IPS DF 4.7 (cell line): ENCODE results near the gene DGLUCY.
"Not testable (repeated sequence)": the region's sequence is repeated elsewhere in the genome, so short reads cannot be mapped to it uniquely, and the experiment has no call there.

Experiments
- DNase-seq: peaks from one replicate; pipeline ENCODE4 v3.0.0-alpha.2; 2013; ENCODE audit warnings: low spot score; ENCODE audit errors: extremely low read depth

DGLUCY gene, protein sequence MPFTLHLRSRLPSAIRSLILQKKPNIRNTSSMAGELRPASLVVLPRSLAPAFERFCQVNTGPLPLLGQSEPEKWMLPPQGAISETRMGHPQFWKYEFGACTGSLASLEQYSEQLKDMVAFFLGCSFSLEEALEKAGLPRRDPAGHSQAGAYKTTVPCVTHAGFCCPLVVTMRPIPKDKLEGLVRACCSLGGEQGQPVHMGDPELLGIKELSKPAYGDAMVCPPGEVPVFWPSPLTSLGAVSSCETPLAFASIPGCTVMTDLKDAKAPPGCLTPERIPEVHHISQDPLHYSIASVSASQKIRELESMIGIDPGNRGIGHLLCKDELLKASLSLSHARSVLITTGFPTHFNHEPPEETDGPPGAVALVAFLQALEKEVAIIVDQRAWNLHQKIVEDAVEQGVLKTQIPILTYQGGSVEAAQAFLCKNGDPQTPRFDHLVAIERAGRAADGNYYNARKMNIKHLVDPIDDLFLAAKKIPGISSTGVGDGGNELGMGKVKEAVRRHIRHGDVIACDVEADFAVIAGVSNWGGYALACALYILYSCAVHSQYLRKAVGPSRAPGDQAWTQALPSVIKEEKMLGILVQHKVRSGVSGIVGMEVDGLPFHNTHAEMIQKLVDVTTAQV

DNA sequence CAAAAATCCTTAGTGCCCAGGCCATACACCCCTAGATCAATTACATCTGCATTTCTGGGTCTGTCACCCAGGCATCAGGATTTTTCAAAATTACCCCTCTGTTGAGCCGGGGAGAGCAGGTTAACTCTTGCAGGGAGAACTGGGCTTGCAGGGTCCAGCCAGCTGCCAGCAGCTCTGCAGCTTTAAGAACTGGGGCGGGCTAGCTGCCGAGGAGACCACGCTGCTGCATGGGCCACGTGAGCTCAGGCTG, at the start of gene DGLUCY:
TSS of gene DGLUCY (plus strand) at position 245 of the 250 bp plus-strand sequence. CDS start 46,222 bp downstream, outside the sequence.
- no peak for DNase-seq

DNA sequence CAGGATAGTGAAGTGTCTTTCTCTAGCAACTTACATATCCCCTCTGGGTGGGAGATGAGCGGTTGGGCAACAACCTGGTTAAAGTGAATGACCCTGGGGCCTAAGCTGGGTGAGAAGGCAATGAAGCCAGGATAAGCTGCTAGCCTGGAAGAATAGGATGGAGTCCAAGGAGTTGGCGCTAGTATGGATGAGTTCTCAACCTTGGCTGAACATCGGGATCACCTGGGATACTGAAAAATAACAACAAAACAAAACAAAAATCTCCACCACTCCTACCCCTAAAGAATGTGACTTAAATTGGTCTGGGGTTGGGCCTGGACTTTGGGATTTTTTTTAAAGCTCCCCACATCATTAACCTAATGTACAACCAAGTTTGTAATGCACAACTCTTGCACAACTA, 48.6 kb upstream of the DGLUCY start:
- no peak for DNase-seq

DNA sequence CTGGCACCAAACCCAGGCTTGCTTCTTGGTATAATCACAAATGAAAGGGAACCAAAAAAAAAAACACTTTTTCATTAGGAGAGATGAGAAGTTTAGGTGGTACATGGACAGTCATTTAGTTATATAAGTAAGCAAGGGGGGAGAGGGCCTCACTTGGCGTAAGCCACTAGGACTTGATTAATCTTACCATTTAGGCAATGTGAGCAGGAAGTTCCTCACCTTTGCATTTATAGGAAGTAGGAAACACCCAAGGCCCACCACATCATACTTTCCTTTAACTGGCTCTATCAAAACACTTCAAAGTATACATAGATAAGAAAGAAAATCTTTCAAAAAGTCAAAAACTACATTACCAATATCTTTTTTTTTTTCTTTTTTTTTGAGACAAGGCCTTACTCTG, 46.7 kb upstream of the DGLUCY start:
- DNase-seq = no peak

DNA sequence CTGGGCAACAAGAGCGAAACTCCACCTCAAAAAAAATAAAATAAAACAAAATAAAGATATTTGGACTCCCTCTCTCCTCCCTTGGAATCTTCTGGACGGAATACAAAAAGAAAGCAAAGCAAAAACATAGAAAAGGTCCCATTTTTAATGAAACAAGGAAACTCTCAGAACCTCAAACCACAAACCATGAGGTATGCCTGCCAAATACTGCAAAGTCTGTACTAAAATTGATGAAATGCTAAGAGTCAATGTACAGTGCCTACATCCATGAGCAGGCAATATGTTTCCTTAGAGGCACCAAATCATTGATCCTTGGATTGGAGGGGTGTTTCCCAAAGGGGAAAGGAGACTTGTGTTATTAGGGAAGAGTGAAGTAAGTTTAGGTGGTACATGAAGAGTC, 45.2 kb upstream of the DGLUCY start:
- no peak for DNase-seq

DNA sequence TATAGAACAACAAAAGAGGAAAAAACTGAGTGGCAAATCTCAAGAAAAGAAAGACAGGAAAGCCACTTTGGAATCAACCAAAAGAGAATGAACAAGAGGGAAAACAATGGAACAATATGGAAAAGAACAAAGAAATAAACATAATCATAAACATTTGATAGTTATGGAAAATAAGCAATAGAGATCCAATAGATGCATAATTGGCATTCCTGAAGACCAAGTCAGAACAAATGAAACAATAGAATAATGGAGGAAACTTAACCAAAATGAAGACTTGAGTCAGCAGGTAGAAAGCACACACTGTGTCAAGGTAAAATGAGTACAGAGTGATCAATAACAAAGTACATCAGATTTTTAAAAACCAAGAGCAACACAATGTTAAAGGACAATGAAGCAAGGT, 43.3 kb upstream of the DGLUCY start:
- no peak for DNase-seq

DNA sequence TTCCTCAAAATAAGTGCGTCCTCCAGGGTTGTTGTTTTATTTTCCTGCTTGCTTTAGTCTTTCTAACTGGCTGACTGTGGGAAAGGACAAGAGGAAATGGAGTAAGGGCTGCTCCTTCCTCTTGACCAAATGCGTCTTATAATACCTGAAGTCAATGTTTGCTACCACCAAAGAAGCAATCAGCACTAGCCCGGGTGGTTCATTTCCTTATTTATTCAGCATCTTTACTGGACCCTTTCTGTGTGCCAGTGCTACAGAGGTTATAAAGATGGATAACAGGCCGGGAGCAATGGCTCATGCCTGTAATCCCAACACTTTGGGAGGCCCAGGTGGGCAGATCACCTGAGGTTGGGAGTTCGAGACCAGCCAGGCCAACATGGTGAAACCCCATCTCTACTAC, 38.3 kb upstream of the DGLUCY start:
- DNase-seq = no peak

DNA sequence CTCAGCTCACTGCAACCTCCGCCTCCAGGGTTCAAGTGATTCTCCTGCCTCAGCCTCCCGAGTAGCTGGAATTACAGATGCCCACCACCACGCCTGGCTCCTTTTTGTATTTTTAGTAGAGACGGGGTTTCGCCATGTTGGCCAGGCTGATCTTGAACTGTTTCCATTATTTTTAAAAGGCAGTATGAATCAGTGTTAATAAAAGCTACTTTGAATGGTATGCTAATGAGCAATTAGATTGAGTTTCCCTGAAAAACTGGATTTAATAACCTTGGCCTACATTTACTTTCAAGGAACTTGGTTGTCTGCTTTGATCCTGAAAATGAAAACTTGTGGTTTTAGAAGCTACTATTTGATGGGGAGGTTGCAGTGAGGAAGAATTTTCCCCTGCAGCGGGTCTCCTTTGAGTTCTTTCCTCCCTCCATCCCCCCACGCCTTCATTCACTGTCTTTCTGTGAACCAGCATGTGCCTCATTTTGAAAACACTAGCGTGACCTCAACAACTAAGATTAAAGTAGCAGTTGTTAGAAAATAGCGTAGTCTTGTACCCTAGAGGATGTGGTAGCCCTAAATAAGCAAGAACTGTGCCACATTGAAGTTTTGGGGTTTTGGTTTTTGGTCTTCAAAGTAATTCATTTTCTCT, 35.7 kb upstream of the DGLUCY start:
- DNase-seq = no peak

DNA sequence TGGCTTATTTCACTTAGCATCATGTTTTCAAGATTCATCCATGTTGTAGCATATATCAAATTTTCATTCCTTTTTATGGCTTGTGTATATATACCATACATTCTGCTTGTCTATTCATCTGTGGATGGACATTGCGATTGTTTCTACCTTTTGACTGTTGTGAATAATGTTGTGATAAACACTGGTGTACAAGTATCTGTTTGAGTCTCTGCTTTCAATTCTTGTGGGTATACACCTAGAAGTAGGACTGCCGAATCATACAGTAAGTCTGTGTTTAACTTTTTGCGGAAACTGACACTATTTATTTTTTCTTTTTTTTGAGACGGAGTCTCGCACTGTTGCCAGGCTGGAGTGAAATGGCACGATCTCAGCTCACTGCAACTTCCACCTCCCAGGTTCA, 33.8 kb upstream of the DGLUCY start:
- DNase-seq = no peak

DNA sequence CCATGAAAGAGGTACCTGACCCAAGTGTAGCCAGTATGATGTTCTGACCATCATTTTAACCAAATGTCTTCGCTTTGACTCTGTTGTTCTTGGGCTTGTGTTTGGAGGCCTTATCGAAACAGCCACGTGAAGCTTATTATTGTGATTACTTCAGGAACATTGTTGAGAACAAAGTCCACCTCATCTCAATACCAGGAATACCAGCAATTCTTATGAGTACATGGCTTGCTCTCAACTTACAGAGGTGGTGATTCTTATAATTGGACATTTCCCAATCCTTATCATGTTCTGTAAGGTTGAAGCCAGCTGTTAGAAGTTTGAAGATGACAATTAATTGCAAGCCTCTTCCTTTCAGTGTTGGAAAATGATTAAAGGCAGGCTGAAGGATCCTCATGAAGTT, 31.6 kb upstream of the DGLUCY start:
- no peak for DNase-seq

DNA sequence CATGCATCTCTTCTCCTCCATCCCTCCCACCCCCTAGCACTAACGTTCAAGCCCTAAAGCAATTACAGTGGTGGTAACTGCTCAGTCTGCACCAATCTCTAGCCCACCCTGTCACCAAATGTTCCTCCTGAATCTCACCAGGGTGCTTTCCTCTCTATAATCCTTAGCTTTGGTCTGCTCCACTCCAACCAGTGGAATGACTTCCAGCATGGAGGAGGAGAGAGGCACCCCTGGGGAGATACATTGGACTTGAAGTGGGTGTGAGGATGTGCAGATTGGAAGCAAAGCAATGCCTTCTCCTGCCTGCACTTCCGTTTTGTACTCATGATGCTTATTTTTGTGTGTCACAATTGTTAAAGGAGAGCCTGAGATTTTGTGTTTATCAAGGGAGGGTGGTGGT, 29.4 kb upstream of the DGLUCY start:
- DNase-seq = no peak

DNA sequence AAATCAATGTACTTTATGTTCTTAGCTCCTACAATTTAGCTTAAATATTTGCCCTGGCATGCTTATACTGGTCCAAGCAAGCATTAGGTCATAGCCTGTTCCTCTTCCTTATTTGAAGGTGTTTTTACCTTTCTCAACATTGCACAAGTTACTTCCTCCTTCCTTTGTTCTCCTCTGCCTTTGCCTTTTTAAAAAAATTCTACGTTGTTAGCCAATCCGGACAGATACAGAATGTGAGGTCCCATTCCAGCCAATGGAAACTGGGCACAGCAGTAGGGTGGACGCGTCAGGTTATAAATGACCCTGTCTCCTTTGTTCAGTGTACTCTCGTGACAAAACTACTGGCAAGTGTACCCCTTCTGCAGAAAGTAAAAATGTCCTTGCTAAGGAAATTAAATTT, 26.4 kb upstream of the DGLUCY start:
- not testable (repeated sequence) for DNase-seq

DNA sequence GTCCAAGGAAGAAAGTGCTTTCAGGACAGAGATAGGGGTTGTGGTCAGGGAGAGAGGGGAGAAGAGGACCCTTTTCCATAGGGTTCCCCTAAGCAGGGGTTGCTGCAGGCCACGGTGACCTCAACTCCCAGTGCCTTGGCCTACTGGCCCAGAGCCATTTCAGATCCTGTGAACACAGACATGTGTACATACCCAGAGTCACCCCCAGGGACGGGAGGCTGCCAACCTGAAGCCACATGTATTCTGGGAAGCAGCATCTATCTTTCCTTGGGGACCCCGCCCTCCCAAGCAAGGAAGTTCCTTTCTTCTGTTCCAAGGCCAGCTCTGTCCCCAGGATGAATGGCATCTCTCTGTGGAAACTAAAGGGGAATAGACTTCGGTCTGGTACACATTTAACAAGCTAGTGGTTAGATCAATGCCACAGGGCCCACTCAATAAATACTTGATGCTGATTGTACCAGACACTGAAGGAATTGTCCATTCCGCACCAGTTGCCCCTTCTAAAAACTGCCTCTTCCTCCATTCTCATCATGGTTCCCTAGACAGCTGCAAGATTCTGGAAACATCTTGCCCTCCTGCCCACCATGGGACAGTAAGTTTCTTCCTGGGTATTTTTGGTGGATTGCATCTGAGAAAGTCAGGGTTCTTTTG, 25.2 kb upstream of the DGLUCY start:
- DNase-seq = no peak

DNA sequence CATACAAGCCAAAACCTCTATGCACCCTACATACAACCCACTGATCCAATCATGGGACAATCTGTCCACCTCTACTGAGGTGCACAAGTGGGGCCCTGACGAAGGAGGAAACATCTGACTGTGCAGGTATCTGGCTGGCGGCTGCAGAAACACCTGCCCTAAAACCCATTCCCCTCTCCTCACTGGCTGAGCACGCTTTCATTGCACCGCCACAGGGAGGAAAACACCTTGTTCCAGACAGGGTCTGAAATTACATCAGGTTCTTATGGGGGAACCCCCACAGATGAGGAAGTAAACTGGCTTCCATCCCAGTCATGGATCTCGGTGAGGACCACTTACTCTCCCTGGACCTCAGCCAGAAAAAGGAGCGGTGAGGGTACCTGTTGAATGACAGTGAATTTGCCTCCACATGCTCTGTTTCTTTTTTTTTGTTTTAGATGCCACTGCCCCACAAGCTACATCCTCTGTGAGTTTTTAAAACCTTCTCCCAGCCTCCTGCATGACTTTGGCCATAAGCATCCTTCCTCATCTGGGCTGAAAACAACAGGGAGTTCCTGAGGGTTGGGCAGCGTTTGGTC, 23.8 kb upstream of the DGLUCY start:
- no peak for DNase-seq

DNA sequence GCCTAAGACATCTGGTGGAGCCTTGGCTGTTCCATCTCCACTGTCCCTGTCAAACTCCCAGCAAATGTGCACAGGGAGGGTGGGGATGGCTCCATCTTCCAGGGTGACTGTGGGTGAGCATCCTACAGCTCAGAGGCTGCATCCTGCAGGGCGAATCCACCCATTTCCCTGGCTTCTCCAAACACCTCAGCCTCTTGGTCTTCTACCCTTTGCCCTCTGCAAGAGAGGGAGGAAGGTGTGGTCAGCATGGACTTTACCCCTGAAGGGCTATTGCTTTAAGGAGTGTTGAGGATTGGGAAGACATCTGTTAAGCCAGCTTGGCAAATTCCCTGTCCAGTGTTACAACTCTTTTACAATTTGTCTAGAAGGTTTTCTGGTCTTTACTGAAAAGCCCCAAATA, 23.1 kb upstream of the DGLUCY start:
- DNase-seq = no peak

DNA sequence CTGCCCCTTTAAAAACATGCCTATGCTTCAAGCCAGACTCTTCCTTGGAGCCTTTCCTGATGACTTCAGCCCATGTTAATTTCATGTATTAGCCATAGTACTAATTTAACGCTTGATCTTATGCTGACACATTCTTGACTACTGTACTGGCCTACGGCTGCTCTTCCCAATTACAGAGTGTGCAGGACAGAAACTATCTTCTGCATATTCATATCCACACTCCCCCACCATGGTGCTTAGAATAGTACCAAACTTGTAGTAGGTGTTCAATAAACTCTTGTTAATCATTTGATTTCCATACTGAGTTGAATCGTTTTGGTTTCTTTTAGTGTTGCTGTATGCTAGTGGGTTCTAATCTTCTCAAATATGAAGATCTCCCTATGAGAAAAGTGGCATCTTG, 21.8 kb upstream of the DGLUCY start:
- no peak for DNase-seq

DNA sequence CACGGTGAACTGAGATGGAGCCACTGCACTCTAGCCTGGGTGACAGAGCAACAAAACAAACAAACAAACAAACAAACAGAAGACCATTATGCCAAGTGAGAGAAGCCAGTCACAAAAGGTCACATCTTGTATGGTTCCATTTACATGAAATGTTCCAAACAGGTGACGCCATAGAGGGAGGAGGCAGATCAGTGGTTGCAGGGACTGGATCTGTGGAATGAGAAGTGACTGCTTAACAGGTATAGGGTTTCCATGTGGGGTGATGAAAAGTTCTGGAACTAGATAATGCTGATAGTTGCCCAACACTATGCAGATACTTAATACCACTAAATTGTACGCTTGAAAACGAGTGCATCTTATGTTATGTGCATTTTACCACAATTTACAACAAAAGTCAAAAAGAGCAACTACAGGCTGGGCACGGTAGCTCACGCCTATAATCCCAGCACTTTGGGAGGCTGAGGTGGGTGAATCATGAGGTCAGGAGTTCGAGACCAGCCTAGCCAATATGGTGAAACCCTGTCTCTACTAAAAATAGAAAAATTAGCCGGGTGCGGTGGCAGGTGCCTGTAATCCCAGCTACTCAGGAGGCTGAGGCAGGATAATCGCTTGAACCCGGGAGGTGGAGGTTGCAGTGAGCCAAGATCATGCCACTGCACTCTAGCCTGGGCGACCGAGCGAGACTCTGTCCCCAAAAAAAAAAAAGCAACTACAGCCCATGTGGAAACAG, 20.0 kb upstream of the DGLUCY start:
- DNase-seq = not testable (repeated sequence)

DNA sequence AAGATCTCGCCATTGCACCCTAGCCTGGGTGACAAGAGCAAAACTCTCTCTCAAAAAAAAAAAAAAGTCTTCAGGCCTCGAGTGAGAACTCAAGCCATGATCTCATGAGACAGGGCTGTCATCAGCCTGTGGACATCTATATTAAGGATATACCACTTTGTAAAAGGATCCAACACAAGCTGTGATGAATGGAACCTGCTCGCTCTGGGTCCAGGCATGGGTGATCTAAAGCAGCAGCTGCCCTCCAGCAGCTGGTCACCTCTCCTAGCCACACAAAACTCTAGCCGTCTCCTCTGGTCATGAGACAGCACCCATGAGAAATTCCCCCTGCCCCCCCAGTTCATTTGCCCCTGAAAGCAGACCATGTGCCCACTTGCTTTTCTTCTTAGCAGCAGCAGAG, 19.1 kb upstream of the DGLUCY start:
- DNase-seq = no peak

DNA sequence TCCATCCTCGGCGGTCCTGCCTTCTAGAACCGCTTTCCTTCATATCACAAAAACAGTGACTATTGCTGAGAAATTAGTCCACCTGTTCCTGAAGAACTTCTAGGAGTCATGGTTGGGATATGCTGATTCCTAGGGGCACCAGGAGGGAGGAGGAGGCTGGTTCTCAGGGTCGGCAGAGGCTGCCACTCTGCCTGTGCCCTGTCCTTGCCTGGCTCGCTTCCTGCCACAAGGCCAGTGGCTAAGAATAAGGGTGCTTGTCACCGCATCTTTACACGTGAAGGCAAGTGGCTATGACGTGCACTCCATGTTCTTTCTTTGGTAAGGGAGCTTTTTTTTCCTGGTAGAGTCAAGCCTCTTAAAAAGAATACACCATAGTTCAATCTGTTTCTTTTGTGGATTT, 18.7 kb upstream of the DGLUCY start:
- DNase-seq = no peak

DNA sequence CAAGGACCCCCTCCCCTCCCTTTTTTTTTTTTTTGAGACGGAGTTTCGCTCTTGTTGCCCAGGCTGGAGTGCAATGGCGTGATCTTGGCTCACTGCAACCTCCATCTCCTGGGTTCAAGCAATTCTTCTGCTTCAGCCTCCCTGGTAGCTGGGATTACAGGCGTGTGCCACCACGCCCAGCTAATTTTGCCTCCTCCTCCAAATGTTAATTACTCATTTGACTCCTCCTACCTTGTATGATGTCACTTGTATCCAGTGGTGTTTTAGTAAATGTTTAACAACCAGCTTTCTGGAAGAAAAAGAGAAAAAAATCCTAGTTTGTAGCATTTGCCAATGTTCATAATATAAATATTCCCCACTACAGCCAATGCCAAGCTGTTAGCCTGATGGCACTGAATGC, 16.2 kb upstream of the DGLUCY start:
- not testable (repeated sequence) for DNase-seq

DNA sequence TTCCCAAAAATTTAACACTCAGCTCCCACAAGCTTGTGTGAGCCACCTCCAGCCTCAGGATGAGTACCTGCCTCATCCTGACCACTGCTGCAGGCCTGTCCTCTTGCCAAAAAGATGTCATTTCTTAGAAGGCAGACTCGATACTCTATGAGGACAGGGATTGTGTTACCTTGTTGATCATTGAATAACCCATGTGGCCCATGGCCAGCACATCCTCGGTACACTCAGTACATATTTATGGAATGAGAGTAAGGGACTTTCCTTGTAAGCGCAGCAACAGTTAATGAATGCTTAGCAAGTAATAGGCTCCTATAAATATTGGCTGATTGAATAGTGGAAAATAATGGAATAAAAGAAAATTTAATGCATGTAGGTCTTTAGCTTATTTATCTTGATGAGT, 15.3 kb upstream of the DGLUCY start:
- no peak for DNase-seq

DNA sequence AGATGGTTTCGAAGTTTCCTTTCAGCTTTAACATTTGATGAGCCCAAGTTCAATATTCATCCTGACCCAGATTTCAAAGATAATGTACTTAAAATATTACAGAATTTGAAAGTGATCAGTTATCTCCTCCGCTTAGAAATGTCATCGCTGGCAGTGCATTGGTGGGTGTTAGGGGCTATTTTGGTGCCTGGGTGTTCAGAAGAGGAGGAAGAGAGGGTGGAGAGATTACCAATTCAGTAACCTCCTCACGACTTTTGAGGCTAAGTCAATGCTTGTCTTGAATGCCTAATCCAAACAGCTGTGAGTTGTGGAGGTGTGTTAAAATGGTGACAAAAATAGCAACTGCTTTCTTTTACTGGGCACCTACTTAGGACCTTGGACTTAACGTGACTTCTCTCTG, 13.8 kb upstream of the DGLUCY start:
- DNase-seq = no peak
